ENCODE measurements around the gene FBXW11.

Gene FBXW11

DNA sequence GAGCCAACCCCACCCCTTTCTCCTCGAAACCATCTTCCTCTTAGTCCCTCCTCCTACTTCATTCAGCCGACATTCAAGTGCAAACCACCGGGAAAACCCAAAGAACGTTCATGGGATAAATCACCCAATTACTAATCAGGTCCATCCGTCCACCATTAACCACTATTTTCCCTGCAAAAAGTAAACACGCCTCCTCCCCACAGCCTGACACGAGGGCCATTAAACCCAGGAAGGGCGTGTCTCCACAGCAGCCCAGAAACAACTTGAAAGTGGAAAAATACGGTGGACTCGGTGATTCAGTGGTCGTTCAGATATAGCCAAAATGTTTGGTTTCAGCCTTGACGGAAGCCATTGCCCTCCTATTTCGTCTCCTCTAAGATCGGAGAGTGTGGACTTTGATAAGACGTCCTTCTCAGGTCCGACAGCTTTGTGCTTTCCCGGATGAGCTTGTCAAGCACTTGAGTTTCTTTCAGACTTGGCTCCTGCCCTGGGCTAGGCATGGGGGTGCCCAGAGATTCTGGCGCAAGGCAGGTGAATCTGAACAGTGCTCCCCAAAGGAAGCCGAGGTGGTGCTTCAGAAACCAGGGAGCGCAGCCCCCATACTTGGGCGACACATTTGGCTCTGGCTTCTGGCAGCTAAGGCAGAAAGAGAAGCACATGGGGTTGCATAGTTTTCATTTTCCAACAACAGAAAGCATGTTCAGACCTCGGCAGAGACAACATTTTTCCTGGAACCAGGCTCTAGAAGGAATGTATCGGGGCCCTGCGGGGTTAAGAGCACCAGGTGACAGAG lies 164.3 kb downstream of the FBXW11 start:
- DNase-seq (ENCODE audit: low spot score): no peak

DNA sequence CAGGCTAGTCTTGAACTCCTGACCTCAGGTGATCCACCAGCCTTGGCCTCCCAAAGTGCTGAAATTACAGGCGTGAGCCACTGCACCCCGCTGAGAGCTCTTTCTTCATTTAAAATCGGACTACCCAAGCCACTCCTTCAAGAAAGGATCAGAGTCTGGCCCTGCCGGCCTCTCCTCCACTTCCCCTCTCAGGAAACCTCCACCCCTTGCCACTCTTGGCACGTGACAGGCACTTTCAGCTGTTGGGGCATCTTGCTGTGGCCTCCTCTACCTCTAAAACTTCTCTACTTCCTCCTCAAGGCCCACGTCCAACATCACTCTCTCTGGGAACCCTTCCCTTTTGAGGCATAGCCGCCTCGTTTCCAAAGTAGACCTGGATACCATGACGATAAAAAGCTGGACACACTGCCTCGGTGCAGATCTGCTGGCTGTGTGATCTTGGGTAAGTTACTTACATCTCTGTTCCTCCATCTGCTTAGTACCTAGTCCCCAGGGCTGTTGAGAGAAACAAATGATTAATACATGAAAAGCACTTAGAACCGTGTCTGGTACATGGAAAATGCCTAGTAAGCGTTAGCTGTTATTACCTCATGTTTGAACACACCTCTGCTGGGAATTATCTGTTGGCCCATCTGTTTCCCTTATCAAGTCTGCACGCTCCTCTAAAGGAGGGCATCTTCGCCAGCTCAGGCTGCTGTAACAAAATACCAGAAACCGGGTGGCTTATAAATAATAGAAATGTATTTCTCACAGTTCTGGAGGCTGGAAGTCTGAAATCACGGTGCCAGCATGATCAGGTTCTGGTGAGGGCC lies 165.5 kb downstream of the FBXW11 start:
- DNase-seq (ENCODE audit: low spot score): no peak

DNA sequence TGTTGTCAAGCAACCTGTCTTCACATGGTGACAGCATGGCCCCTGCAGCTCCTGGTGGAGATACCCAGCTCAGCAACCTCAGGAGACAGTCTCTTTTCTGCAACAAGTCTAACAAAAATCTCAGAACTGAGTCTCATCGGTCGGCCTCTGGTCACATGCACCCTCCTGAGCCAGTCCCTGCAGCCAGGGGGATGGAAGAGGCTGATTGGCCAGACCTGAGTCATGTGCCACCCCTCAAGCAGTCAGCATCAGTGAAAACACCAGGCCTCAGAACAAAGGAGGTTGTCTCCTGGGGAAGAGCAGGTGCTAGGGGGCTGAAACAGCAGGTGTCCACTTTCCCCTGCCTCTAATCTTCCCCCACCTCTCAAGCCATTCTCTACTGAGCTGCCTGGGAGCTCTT lies 166.4 kb downstream of the FBXW11 start:
- no peak for DNase-seq (ENCODE audit: low spot score)

DNA sequence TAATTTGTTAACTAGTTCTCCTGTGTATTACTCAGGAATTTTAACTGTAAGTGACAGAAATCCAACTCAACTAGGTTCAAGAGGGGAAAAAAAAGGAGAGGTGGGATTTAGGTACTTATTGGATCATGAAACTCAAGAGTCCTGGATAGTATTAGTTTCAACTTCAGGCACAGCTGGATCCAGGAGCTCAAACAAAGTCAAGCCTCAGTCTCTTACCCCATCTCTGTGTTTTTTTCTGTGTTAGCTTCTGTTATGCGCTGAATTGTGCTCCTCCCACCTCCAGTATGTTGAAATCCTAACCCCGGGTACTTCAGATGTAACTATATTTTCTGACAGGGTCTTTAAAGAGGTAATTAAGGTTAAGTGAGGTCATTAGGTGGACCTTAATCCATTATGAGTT lies 167.3 kb downstream of the FBXW11 start:
- no peak for DNase-seq (ENCODE audit: low spot score)

DNA sequence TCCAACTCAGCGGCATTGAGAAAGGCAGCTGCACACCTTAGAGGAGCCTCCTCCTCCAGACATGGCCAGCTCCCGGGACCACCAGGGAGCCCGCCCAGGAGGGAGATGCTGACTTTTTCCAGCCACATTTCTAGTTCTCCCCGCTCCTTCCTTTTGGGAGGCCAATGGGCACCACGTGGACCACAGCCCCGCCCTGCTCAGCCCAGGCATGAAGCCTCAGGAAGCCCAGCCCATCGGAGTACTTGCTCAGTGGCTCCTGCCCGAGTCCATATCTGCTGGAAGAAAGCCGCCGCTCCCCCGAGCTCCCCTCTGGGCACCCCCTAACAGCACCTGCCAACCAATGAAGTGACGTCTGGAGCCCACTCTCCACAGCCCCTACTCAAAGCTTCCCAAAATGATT lies 168.4 kb downstream of the FBXW11 start:
- no peak for DNase-seq (ENCODE audit: low spot score)

DNA sequence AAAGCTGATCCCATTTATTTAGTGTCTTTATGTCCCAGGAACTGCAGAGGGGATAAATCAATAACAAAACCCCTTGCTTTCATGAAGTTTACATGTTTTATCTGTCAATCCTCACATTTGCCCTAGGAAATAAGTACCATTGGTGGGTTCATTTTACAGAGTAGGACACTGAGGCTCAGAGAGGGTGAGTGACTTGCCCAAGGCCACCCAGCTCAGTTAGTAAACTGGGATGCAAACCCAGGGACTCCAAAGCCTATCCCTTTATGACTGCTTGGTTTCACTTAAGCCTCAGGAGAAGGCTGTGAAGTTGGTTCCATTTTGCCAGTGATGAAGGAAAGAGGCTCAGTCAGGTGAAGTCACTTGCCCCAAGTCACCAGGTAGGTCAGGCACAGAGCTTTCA lies 168.9 kb downstream of the FBXW11 start:
- no peak for DNase-seq (ENCODE audit: low spot score)

DNA sequence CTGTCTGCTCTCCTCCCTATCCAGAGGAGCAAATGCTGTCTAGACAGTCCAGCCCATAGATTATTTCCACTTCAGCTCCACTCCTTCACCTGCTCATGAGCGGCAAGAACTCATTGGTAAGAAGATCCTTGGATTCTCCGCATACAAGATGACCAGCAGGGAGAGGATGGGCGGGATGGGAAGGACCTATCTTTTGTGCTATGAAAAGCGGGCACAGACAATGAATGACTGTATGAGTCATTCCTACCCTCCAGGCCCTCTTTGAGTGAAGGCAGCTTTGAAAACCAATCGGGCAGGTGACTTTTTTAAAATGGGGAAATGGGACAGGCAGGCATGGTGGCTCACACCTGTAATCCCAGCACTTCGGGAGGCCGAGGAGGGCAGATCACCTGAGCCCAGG lies 171.4 kb downstream of the FBXW11 start:
- no peak for DNase-seq (ENCODE audit: low spot score)

DNA sequence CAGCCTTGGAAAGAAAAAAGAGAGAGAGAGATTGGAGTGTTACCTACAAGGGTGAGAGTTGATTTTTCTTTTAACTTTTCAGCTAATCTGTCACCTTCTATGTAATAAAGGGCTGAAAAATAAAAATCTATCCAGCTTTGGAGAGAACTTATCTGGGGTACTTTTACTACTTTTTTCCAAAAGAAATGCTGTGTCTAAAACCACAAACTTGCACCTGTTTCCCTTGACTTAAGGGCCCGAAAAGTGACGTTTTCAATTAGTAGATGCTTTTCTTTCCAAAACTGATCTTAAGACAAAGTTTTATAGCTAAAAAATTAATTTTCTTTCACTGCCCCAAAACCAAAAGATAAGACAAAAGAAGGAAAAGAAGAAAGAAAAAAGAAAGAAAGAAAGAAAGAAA lies 172.0 kb downstream of the FBXW11 start:
- no peak for DNase-seq (ENCODE audit: low spot score)

DNA sequence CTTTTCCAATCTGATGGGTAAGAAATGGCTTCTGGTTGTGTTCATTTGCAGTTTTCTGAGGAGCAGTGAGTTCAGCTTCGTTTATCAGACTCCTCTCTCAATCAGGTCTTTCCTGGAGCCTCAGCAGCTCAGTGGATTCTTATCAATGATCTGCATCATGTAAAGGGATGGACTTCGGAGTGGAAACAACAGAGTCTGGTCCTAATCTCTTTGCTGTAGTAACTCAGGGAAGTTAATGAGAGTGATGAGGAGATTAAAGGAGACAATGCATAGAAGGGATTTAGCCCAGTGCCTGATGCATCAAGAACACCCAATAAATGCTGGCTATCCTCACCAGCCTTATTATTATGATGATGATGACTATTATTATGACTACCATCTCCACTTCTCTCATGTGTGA lies 173.7 kb downstream of the FBXW11 start:
- no peak for DNase-seq (ENCODE audit: low spot score)

DNA sequence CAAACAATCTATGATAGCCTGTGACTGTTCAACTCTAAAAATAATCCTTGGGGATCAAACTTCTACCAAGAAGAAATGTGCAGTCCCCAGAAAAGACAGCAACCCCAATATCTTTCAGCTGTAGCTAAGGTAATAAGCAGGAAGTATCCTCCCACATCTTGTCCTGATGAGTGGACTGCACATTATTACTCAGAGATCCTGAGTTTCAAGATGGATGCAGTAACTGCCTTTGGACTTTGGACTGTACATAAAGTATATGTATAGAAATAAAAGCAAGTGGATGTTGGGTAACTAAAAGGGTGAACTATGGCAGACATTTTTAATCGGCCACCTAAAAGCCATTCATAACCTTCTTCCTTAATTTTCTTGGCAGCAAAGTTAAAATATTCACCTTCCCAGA lies 175.8 kb downstream of the FBXW11 start:
- no peak for DNase-seq (ENCODE audit: low spot score)

DNA sequence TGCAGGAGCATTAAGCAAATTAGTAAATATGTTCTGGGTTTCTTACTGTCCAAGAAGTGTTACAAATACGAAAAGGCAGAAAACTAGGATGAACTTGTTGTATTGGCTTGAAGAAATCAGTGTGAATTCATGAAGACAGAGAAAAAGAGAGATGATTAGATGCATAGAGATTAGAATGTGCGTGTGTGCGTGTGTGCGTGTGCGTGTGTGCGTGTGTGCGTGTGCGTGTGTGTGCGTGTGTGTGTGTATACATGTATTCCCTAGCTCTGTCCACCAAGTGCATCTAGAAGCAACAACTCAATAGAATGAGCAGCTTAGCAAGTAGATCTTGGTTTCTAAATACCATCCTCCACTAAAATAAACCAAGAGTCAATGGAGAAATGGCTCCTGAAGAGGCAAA lies 179.3 kb downstream of the FBXW11 start:
- DNase-seq (ENCODE audit: low spot score): no peak

DNA sequence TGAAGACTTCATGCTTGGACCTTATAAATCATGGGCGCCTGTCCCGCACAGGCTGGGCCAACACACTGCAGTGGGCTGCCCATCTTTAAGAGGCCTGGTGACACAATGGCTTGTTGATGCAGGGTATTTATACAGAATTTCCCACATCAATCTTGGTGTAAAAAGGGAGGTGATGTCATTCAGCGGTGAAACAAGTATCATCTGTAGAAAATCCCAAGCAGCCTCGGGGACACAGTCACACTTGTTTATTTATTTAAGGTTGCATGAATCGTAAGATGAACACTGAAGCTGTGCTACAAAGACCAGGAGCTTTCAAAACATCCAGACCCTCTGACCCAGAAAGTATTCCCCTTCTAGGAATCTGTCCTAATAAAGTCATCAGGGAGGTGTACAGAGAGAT lies 180.3 kb downstream of the FBXW11 start:
- DNase-seq (ENCODE audit: low spot score): no peak

DNA sequence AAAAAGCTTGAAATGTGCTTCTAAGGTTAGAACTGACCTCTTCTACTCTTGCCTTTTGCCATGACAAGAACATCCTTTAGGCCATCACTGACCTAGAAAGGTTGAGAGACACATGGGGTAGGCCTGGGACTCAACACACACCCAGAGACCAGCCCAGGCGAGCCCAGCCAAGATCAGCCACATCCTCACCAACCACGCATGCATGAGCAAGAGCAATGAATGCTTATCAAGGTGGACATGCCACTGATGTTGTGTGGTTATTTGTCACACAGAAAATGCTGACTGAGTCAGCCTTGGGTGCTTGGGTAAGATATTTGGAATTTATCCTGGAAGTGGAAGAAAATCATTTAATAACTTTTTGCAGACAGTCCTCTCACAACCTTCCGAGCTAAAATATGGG lies 181.4 kb downstream of the FBXW11 start:
- DNase-seq (ENCODE audit: low spot score): no peak

DNA sequence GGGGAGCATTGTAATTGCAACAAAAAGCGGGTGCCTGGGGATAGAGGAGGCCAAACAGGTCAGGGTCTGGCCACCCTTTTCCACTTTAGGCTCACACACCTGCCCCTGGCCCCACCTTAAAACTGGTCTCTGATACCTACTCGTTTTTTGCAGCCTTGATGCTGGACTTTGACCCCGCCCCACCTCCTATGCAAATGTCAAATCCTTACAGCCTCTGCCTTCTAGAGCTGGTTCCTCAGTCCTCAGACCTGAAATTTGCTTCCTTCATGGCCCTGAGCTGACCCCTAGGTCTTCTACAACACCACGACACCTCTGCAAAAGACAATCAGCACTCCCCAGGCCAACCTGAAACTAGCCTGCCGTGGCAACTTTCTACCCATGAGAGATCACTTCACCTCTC lies 183.2 kb downstream of the FBXW11 start:
- DNase-seq (ENCODE audit: low spot score): no peak

DNA sequence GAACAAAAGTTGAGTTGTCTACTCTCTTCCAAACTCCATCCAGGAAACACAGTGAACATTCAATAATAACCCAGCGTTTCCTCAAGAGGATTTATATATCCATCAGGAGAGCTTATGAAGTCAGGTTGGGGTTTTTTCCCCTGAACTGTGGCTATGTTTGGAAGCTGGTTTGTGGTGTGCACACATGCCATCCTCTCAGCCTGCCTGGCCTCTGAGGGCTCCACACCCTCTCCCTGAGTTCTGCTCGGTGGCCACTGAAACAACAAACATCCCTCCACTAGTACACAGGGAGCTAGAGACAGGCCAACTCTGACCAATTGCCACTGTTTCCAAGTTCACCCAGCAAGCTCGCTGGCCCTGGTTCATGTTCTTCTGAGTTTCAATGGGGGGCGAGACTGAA lies 185.2 kb downstream of the FBXW11 start:
- no peak for DNase-seq (ENCODE audit: low spot score)

DNA sequence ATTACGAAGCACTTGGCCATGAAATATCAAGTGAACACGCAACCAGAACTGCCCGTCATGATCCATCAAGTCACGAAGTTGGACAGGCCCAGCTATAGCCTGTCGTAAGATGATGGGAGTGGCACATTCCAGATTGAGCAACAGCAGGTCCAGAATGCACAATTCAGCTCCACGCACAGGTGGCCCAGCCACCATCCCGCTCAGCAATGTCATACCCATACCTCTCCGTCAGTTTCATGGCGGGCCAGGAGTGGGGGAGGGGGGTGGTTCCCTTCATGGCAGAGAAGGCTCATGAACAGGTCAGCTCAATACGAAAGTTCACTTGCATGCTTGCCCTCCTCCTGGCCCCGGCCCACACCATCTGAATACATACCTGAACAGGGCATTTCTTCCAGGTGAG lies 185.9 kb downstream of the FBXW11 start:
- DNase-seq (ENCODE audit: low spot score): no peak

DNA sequence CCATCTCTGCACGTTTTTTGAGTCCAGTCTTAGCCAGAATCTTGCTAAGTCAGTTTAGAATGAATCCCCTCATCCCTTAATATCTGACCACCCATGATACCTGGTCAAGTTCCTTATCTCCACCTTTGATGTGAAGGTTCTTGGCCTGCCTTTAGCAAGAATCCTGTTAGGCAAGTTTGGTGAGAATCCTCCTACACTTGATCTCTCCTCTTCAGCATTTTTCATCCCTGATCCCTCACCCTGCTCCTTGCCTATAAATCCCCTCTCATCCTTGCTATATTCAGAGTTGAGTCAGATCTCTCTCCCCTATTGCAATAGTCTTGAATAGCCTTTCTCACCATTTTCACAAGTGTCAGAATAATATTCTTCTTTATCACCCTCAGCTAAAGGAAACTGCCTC lies 189.8 kb downstream of the FBXW11 start:
- DNase-seq (ENCODE audit: low spot score): no peak

DNA sequence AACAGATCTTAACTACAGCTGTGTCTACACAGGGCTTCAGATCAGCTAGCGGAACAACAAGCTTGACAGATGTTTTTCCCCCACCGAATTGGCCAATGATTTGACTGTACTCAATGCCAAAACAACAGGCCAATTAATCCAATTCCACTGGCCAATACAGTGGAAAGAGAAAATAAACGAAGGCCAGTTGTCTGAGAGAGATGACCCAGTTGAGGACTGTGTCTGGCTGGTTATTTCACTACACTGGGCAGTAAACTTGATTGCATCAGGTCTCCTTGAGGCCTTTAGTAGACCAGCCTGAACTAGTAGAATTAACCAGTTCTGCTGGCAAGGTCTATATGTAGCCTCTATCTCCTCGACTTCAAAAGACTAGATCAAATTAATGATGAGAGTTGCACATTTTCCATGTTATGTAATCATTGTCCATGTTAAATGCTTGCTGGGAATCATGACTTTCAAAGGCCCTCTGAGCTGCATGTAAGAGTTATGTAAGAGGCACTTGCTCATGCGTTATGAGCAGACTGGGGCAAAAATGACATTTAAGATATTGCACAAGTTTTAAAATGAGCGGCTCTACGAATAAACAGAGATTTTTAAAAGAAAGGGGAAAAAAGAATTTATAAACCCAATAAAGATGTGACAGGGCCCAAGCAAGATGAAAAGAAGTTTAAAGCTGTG lies 192.5 kb downstream of the FBXW11 start:
- no peak for DNase-seq (ENCODE audit: low spot score)

DNA sequence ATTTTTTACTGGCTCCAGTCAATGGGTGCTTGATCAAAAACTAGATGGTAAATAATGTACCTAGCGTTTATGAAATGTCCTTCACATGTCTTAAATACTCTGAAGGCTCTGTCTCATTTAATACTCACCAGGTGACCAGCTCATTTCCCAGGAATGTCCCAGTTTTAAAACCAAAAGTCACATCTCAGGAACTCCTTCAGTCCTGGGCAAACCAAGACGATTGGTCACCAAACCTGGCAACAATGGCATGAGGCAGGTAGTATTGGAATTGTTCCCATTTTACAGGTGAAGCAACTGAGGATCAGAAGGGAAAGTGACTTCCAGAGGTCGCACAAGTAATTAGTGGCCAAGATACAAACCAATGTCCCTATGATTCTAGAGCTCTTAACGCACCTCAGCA lies 193.2 kb downstream of the FBXW11 start:
- no peak for DNase-seq (ENCODE audit: low spot score)
